Endothelial cell of umbilical vein (primary cell): Measurements from ENCODE around the gene SLC44A1. TPM values are rescaled to one million over a fixed set of nuclear protein-coding genes. Genes with fewer than 3 reads are reported as not detected.

Source experiments
- BruUV-seq: library from RNA; stranded (reverse); fragments of 400-500 nt; replicated peaks from 2 replicates; lab custom pipeline; 2021; lab: Mats Ljungman, UMichigan
- CTCF ChIA-PET: fragments of 300-600, 350-600 bp; sonication (Branson Sonifier 250); formaldehyde crosslinking; loops from one replicate; lab custom pipeline; 2021; ENCODE audit warnings: antibody characterized with exemption, inconsistent platforms; lab: Charles Lee
- POLR2A ChIA-PET: fragments of 300-600, 350-600 bp; sonication (Branson Sonifier 250); formaldehyde crosslinking; loops from one replicate; lab custom pipeline; 2021; ENCODE audit warnings: antibody characterized with exemption, inconsistent platforms; lab: Charles Lee
- DNase-seq: peaks from one replicate; pipeline ENCODE4 v3.0.0-alpha.2; 2011; ENCODE audit warnings: low read depth, low spot score
- FAIRE-seq: peaks from 2 replicates; lab custom pipeline; 2011; peaks lifted over from hg19 to GRCh38; lab: Jason Lieb, UNC
- H2AFZ ChIP-seq: 2 replicates; pipeline ENCODE4 v1.6.0; 2012; ENCODE audit warnings: low read depth, low read length, control low read depth, inconsistent platforms
- H3K27ac ChIP-seq: 2 replicates; pipeline ENCODE4 v1.5.1; 2011; ENCODE audit warnings: low read depth, mild to moderate bottlenecking, control low read depth, low read length, moderate library complexity; ENCODE audit not compliant: insufficient read depth
- H3K27me3 ChIP-seq, 2 experiments: 2 replicates each; pipeline versions ENCODE4 v1.6.0 to v1.6.1; 2011; ENCODE audit warnings: low read length in 2 of 2, mixed read lengths in 1 of 2; ENCODE audit not compliant: control insufficient read depth in 2 of 2, insufficient read depth in 2 of 2
- H3K36me3 ChIP-seq, 2 experiments: 2 replicates in 1 of 2; 3 replicates in 1 of 2; pipeline ENCODE4 v1.5.1; 2011; ENCODE audit warnings: low read length in 2 of 2, mild to moderate bottlenecking in 1 of 2, moderate library complexity in 1 of 2; ENCODE audit not compliant: control insufficient read depth in 2 of 2, insufficient read depth in 2 of 2; ENCODE audit errors: extremely low read depth in 1 of 2
- H3K4me1 ChIP-seq: 3 replicates; pipeline ENCODE4 v1.5.1; 2011; ENCODE audit warnings: mild to moderate bottlenecking, low read length; ENCODE audit not compliant: control insufficient read depth, insufficient read depth; ENCODE audit errors: extremely low read depth
- H3K4me2 ChIP-seq: 2 replicates; pipeline ENCODE4 v1.6.1; 2011; ENCODE audit warnings: low read length, control low read depth, mixed read lengths; ENCODE audit not compliant: insufficient read depth
- H3K4me3 ChIP-seq, 3 experiments: fragments of 200-600 bp in 1 of 3; sonication (generic), shearing (Covaris generic) in 1 of 3; replicated peaks in 1 of 3; 2 replicates each; pipeline ENCODE4 v1.5.1; 2011 to 2016; ENCODE audit warnings: control low read depth in 3 of 3, low read length in 3 of 3, mild to moderate bottlenecking in 2 of 3, inconsistent platforms in 1 of 3, low read depth in 1 of 3, moderate library complexity in 1 of 3; ENCODE audit not compliant: insufficient read depth in 1 of 3
- H3K79me2 ChIP-seq: 2 replicates; pipeline ENCODE4 v1.6.0; 2012; ENCODE audit warnings: low read length, inconsistent platforms; ENCODE audit not compliant: control insufficient read depth, insufficient read depth
- H3K9ac ChIP-seq: replicated peaks from 2 replicates; pipeline ENCODE3; 2011; ENCODE audit warnings: low read length, control low read depth; ENCODE audit not compliant: insufficient read depth; ENCODE audit errors: extremely low read depth
- H3K9me1 ChIP-seq: replicated peaks from 3 replicates; pipeline ENCODE4 v1.6.0; 2011; ENCODE audit warnings: mild to moderate bottlenecking, low read length; ENCODE audit not compliant: control insufficient read depth, insufficient read depth; ENCODE audit errors: extremely low read depth
- H3K9me3 ChIP-seq: replicated peaks from 2 replicates; pipeline ENCODE4 v1.5.1; 2012; ENCODE audit warnings: low read length, inconsistent platforms; ENCODE audit not compliant: control insufficient read depth, insufficient read depth
- H4K20me1 ChIP-seq: replicated peaks from 2 replicates; pipeline ENCODE3; 2011; ENCODE audit warnings: mild to moderate bottlenecking, low read length; ENCODE audit not compliant: control insufficient read depth, insufficient read depth; ENCODE audit errors: extremely low read depth
- CTCF ChIP-seq, 2 donors: IDR thresholded peaks; 1 replicate in 1 of 2; 2 replicates in 1 of 2; pipeline ENCODE4 v1.5.1; 2011; ENCODE audit warnings: low read length in 2 of 2, mild to moderate bottlenecking in 2 of 2, moderate library complexity in 2 of 2, control low read depth in 1 of 2, inconsistent platforms in 1 of 2, low read depth in 1 of 2; ENCODE audit not compliant: insufficient read depth in 1 of 2; ENCODE audit errors: extremely low read depth in 1 of 2
- EZH2 ChIP-seq: IDR thresholded peaks from 2 replicates; pipeline ENCODE4 v1.6.1; 2012; ENCODE audit warnings: borderline replicate concordance, low read depth, mild to moderate bottlenecking, moderate library complexity, low read length, inconsistent platforms; ENCODE audit not compliant: severe bottlenecking
- FOS ChIP-seq: IDR thresholded peaks from 2 replicates; pipeline ENCODE4 v1.6.1; 2011; ENCODE audit warnings: mild to moderate bottlenecking, low read length, moderate library complexity, borderline replicate concordance; ENCODE audit not compliant: insufficient read depth
- GATA2 ChIP-seq: IDR thresholded peaks from 2 replicates; pipeline ENCODE4 v1.7.0; 2011; ENCODE audit warnings: low read depth, mild to moderate bottlenecking, moderate library complexity, mixed read lengths, low read length; ENCODE audit not compliant: insufficient read length, insufficient read depth
- JUN ChIP-seq: IDR thresholded peaks from 2 replicates; pipeline ENCODE4 v1.6.1; 2011; ENCODE audit warnings: borderline replicate concordance, low read depth; ENCODE audit not compliant: insufficient read length, insufficient read depth
- MYC ChIP-seq: IDR thresholded peaks from one replicate; pipeline ENCODE4 v1.6.1; 2011; ENCODE audit warnings: mild to moderate bottlenecking, low read depth, low read length
- POLR2A ChIP-seq: IDR thresholded peaks from 2 replicates; pipeline ENCODE4 v1.6.1; 2012; ENCODE audit warnings: low read depth, mild to moderate bottlenecking, control low read depth, low read length
- POLR2AphosphoS5 ChIP-seq: IDR thresholded peaks from 2 replicates; pipeline ENCODE4 v1.6.1; 2012; ENCODE audit warnings: low read depth, mild to moderate bottlenecking, control low read depth, low read length, moderate library complexity; ENCODE audit not compliant: insufficient read depth
- dilution Hi-C: fragments of 300-500 bp; cut with MboI; formaldehyde crosslinking; loops from one replicate; pipeline ENCODE4 v1.15.0; 2019; ENCODE audit warnings: low sequenced_read_pairs; ENCODE audit not compliant: extremely low pct_ligation_motif_present
- intact Hi-C: fragments of 100-400 bp; cut with micrococcal nuclease; formaldehyde crosslinking; loops from one replicate; pipeline ENCODE4 v1.10.0; 2022
- polyA plus RNA-seq, 4 experiments: library from polyadenylated mRNA; depleted of rRNA in 3 of 4; stranded (reverse) in 3 of 4; unstranded in 1 of 4; fragments of >200 nt; gene quantifications; 2 replicates each; pipeline versions ENCODE4 v1.2.1 to v1.2.3, GENCODE V29; 2011 to 2012; ENCODE audit warnings: missing spikeins in 1 of 4
- total RNA-seq: library from RNA; stranded (reverse); gene quantifications from 2 replicates; pipeline ENCODE4 v1.2.3, GENCODE V29; 2021
- TF ChIP-seq, protein P1 (sequence below): IDR thresholded peaks from 2 replicates; pipeline ENCODE4 v1.6.1; 2011; ENCODE audit not compliant: insufficient read depth, insufficient read length

Gene SLC44A1
- total and polyA plus RNA-seq, 2 donors (not counting 3 experiments of a cell fraction or from before 2014, with no cell fraction given) = 16.1 to 37.7 TPM

DNA sequence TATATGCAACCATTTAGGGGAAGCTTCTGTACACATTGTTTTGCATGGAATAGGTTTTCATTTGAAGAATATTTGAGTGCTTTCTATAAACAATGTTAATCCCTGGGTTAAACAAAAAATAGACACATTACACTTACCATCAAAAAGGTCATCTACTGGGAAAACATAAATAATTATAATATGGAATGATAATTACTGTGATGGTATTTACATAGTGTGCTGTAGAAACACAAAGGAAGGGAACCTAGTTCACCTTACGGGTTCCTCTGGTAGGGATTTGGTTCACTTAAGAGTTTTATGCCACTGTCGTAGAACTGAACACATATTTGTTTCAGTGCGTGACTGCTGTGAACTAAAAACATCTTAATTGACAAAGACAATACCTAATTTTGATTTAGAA is 44.9 kb downstream of the SLC44A1 start:
- Histone ChIP-seq H3K79me2 (peaks cover 2% of the 10 kb centered on the region), H2AFZ (no peak overlapping the region), H3K4me2 (no peak overlapping the region), H3K36me3 (no peaks in the 10 kb centered on the region), H4K20me1 (no peaks in the 10 kb centered on the region), H3K4me3 (no peak overlapping the region), H3K4me1 (no peaks in the 10 kb centered on the region), H3K9me1 (peaks cover 3% of the 10 kb centered on the region), H3K27ac (no peak overlapping the region), H3K9ac (no peak overlapping the region), H3K27me3 (no peaks in the 10 kb centered on the region), H3K9me3 (no peaks in the 10 kb centered on the region)
- ChIA-PET CTCF (no interaction called here), POLR2A (no interaction called here)
- dilution Hi-C loops (no loop called here), intact Hi-C loops (no loop called here)
- no peak for TF ChIP-seq GATA2
- TF ChIP-seq CTCF (IDR thresholded peaks at IDR 0.05; ENCODE audit: extremely low read depth in 1 of 2, insufficient read depth in 1 of 2, low read depth in 1 of 2, low read length in 2 of 2) = no peak
- no peak for TF ChIP-seq MYC
- no peak for TF ChIP-seq JUN
- no peak for TF ChIP-seq POLR2AphosphoS5
- DNase-seq (no peak), FAIRE-seq (no peak)
- BruUV-seq = no TSS peak

DNA sequence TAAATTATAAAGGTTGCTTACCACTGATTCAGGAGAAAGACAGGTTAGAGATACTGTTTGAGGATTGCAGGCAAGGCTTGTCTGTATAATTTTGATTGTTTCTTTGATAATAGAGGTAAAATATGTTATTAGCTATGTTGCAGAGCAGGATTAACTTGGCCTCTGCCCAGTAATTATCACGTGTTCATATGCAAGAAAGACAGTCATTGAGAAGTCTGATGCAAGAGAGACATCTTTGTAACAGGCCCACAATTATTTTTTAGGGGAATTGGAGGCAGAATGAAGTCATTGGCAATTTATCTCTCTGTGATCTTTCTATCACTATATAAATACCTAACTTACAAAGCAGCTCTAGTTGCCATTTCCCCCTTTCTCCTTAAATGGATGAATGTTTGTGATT is 46.0 kb downstream of the SLC44A1 start:
- DNase-seq (no peak), FAIRE-seq (no peak)
- no peaks in the 10 kb centered on the region for H3K36me3 ChIP-seq
- no peak overlapping the region for H3K27ac ChIP-seq
- BruUV-seq = no TSS peak
- H3K27me3 ChIP-seq = no peaks in the 10 kb centered on the region
- dilution Hi-C loops (no loop called here), intact Hi-C loops (no loop called here)
- peaks cover 3% of the 10 kb centered on the region for H3K9me1 ChIP-seq
- H3K9ac ChIP-seq = no peak overlapping the region
- TF ChIP-seq, protein P1, sequence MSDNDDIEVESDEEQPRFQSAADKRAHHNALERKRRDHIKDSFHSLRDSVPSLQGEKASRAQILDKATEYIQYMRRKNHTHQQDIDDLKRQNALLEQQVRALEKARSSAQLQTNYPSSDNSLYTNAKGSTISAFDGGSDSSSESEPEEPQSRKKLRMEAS = no peak
- TF ChIP-seq CTCF (IDR thresholded peaks at IDR 0.05; ENCODE audit: extremely low read depth in 1 of 2, insufficient read depth in 1 of 2, low read depth in 1 of 2, low read length in 2 of 2) (no peak), MYC (no peak), GATA2 (no peak), POLR2A (no peak), FOS (no peak), EZH2 (no peak), JUN (no peak)
- H4K20me1 ChIP-seq = no peaks in the 10 kb centered on the region
- H3K4me1 ChIP-seq = no peaks in the 10 kb centered on the region
- CTCF ChIA-PET = no interaction called here
- no peak overlapping the region for H3K4me2 ChIP-seq
- POLR2A ChIA-PET = no interaction called here
- H3K9me3 ChIP-seq = no peaks in the 10 kb centered on the region
- no peak overlapping the region for H2AFZ ChIP-seq
- H3K4me3 ChIP-seq = no peak overlapping the region
- peaks cover 2% of the 10 kb centered on the region for H3K79me2 ChIP-seq
